Measurements from ENCODE around the gene CLUH.

DNA sequence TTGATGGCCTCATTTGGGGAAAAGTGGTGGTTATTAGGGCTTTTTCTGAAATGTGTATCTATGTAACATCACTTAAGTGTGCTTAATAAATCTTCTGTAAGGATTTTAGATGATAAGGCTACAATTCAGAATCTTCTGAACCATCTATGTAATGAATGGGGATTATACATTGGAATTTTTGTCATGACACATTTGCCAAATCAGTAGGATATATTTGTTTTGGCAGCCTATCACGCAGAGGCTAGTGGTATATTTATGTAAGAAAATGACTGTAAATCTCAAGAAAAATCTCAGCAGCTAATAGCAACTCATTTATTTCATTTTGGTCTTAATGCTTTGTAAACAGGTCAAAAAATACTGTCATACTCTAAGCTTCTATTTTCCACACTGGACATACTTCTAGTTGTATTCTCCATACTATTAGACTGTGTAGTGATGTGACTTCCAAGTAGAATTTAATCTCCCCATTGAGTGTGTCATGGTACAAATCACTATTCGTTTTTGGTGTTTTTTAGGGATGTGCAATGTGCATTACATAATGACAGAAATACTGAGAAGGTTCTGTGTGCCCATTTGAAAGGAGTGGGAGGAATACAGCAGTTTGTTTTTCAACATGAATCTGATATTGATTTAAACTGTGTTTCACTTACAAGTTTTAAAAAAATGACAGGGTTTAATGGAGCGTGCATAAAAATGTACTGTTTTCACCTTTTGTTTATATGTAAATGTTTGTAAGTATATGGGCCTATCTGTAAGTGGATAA is 29.2 kb downstream of the CLUH start:
- TF ChIP-seq, protein P1, sequence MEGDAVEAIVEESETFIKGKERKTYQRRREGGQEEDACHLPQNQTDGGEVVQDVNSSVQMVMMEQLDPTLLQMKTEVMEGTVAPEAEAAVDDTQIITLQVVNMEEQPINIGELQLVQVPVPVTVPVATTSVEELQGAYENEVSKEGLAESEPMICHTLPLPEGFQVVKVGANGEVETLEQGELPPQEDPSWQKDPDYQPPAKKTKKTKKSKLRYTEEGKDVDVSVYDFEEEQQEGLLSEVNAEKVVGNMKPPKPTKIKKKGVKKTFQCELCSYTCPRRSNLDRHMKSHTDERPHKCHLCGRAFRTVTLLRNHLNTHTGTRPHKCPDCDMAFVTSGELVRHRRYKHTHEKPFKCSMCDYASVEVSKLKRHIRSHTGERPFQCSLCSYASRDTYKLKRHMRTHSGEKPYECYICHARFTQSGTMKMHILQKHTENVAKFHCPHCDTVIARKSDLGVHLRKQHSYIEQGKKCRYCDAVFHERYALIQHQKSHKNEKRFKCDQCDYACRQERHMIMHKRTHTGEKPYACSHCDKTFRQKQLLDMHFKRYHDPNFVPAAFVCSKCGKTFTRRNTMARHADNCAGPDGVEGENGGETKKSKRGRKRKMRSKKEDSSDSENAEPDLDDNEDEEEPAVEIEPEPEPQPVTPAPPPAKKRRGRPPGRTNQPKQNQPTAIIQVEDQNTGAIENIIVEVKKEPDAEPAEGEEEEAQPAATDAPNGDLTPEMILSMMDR (IDR thresholded peaks at IDR 0.05): no peak
- no peak for TF ChIP-seq POLR2A (IDR thresholded peaks at IDR 0.05)

All from heart left ventricle (tissue), 13 donors.